NCI-H526 treated with DMSO at 0.1 percent for 48 hours (cell line): ENCODE results near the gene TDRKH.
"Not testable (repeated sequence)": the region's sequence is repeated elsewhere in the genome, so short reads cannot be mapped to it uniquely, and the experiment has no call there.

Source experiments
- DNase-seq: peaks from one replicate; lab custom pipeline; 2025; lab: John Stamatoyannopoulos, UW

TDRKH gene

GRCh38 chr1:151762941-151763921, 27.1 kb downstream of the TDRKH start, which contains the start of gene MRPL9:
Gene MRPL9, minus strand, starts transcription at chr1:151763496. Its CDS starts 17 bp downstream, at chr1:151763479.
- DNase-seq: peak; percentile 94

GRCh38 chr1:151760597-151761385, 29.5 kb downstream of the TDRKH start:
- DNase-seq: no peak

GRCh38 chr1:151759241-151759640, 31.1 kb downstream of the TDRKH start:
- DNase-seq: no peak

- DNase-seq: no peak
These were observed 34.0 kb downstream of the TDRKH start for GRCh38 chr1:151756291-151756690.

GRCh38 chr1:151741516-151741915, 48.8 kb downstream of the TDRKH start:
- no peak for DNase-seq

GRCh38 chr1:151739590-151740355, 50.5 kb downstream of the TDRKH start:
- peak; percentile 39 for DNase-seq

- no peak for DNase-seq
These were observed 52.8 kb downstream of the TDRKH start for GRCh38 chr1:151737479-151737878.

- no peak for DNase-seq
These were observed 53.3 kb downstream of the TDRKH start for GRCh38 chr1:151737026-151737425.

GRCh38 chr1:151733995-151734394, 56.3 kb downstream of the TDRKH start:
- not testable (repeated sequence) for DNase-seq

GRCh38 chr1:151733126-151733525, 57.2 kb downstream of the TDRKH start:
- DNase-seq: no peak

- DNase-seq: no peak
These were observed 60.4 kb downstream of the TDRKH start for GRCh38 chr1:151729966-151730291.

GRCh38 chr1:151729157-151729965, 60.9 kb downstream of the TDRKH start:
- DNase-seq: no peak

GRCh38 chr1:151728151-151729054, 61.9 kb downstream of the TDRKH start:
- no peak for DNase-seq

GRCh38 chr1:151723726-151724370, 66.5 kb downstream of the TDRKH start:
- no peak for DNase-seq
